Adrenal gland (tissue), 12 donors: ENCODE data around the gene HIVEP3. TPM values are rescaled to one million over a fixed set of nuclear protein-coding genes. Genes with fewer than 3 reads are reported as not detected.

Experiments used
- DNase-seq, 7 donors: peaks; one replicate each; pipeline ENCODE4 v3.0.0-alpha.2; 2019 to 2020
- H3K27ac ChIP-seq, 5 donors: fragments of 200-600 bp; sonication (generic) in 4 of 5; 1 replicate in 3 of 5; 2 replicates in 2 of 5; pipeline versions ENCODE4 v1.5.1 to v1.8.0; 2016 to 2020; ENCODE audit warnings: mild to moderate bottlenecking in 1 of 5
- H3K27me3 ChIP-seq: fragments of 200-600 bp; 2 replicates; pipeline ENCODE4 v1.8.0; 2021
- H3K36me3 ChIP-seq, 2 donors: fragments of 200-600 bp; replicated peaks in 1 of 2; 1 replicate in 1 of 2; 2 replicates in 1 of 2; pipeline versions ENCODE4 v1.5.1 to v1.8.0; 2018 to 2022
- H3K4me1 ChIP-seq, 2 donors: fragments of 200-600 bp; replicated peaks in 1 of 2; 1 replicate in 1 of 2; 2 replicates in 1 of 2; pipeline versions ENCODE4 v1.5.1 to v1.8.0; 2018 to 2021
- H3K4me3 ChIP-seq, 4 donors: fragments of 200-600 bp; sonication (generic) in 3 of 4; one replicate each; pipeline ENCODE4 v1.5.1; 2016 to 2018
- H3K9me3 ChIP-seq, 3 donors: fragments of 200-600 bp; sonication (generic) in 1 of 3; replicated peaks in 1 of 3; 1 replicate in 2 of 3; 2 replicates in 1 of 3; pipeline versions ENCODE4 v1.5.1 to v1.8.0; 2016 to 2021
- POLR2A ChIP-seq, 2 donors: fragments of 450-650 bp; IDR thresholded peaks; one replicate each; pipeline ENCODE4 v1.6.1; 2017; ENCODE audit warnings: antibody characterized with exemption in 2 of 2, mild to moderate bottlenecking in 2 of 2, moderate library complexity in 1 of 2
- WGBS, 4 donors: extraction: QIAGEN DNeasy Blood & Tissue Kit in 2 of 4; methylation state at CpG; one replicate each; pipeline versions ENCODE4 v1.1.5 to v1.1.7; 2013 to 2017; 5-methylcytosine and 5-hydroxymethylcytosine counted together
- intact Hi-C, 2 donors: fragments of 100-400 bp; cut with DNase I; formaldehyde crosslinking; loops; one replicate each; pipeline versions ENCODE4 v1.14.1 to v1.15.0; 2022 to 2023
- polyA plus RNA-seq, 3 donors: library from polyadenylated mRNA; stranded (reverse); fragments of 200-250 nt in 2 of 3; fragments of 350-450 nt in 1 of 3; fragmentation: Illumina TruSeq in 1 of 3; extraction: RNeasy Lipid Tissue Mini Kit (QIAGEN cat#74804) in 1 of 3; gene quantifications; one replicate each; pipeline ENCODE4 v1.2.3, GENCODE V29; 2013 to 2014
- total RNA-seq, 9 donors: library from RNA; depleted of rRNA in 4 of 9; stranded (reverse); fragments of >200 nt in 4 of 9; fragments of 120-200 nt in 1 of 9; fragmentation: NEBNext Ultra II Directional in 1 of 9; extraction: Animal tissue kit (Norgen Biotek cat#: 25700) in 1 of 9; gene quantifications; one replicate each; pipeline versions ENCODE4 v1.1.0 to v1.2.4, GENCODE V29; 2013 to 2023
- TF ChIP-seq, protein P1 (sequence below), 6 experiments: fragments of 450-650 bp in 4 of 6; fragments of 200-600 bp in 2 of 6; sonication (generic) in 1 of 6; IDR thresholded peaks; 1 replicate in 5 of 6; 2 replicates in 1 of 6; pipeline versions ENCODE4 v1.5.1 to v1.8.0; 2016 to 2021; ENCODE audit warnings: antibody characterized with exemption in 6 of 6, mild to moderate bottlenecking in 2 of 6, moderate library complexity in 1 of 6
- donor health status: healthy with polysubstance abuse.
- donor health status: Bipolar disorder and iron deficiency.
- donor health status: DM: yes; HTN: yes; CAD: no.
- donor health status: DM: no; HTN: no; CAD: no.
- donor health status: DM: no; HTN: no; CAD: no.
- donor health status: DM: yes; HTN: yes; CAD: no.

HIVEP3 gene
- total and polyA plus RNA-seq, 12 donors: 3.2 to 7.7 (median 7.0) TPM

DNA sequence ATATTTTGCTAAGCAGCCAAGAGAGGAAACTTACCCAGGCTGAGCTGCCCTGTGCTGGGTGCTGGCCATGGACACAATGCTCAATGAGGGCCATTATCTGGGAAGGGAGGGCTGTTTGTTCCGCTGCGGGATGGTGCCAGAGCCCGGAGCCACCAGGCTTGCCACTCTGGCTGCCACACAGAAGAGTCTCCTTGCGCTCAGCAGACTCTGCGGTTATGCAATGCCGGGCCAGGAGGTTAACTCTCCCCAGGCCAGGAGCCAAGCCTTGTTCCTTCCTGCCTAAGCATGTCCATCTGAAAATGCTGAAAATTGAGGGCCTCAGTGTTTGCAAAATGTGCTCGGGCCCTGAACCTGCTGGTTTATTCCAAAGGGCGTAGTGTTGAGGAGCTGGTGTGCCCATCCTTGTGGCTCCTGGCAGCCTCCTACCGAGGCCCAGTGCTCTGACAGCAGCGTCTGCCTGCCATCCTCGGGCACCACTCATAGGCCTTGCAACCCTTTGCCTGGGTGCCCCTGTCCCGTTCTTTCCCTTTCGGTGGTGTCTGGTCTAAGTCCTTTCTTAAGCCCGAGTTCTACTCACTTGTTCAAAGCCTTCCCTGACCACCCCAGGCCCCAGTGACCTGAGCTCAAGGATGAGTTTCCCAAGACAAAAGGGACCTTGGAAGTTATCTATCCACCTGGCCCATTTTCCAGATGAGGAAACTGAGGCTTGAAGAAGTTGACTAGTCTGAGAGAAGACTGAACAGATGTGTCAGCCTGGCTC lies 300.5 kb downstream of the HIVEP3 start:
- Histone ChIP-seq H3K27me3 (no peaks in the 10 kb centered on the region), H3K4me3 (no peak overlapping the region), H3K4me1 (peaks cover 5 to 16% of the 10 kb centered on the region in 2 donors), H3K27ac (peak overlapping the region in 2 of 5 donors; percentile 26 to 67), H3K9me3 (no peaks in the 10 kb centered on the region), H3K36me3 (no peaks in the 10 kb centered on the region)
- peak; percentile 66 to 92 (median 83) for DNase-seq
- intact Hi-C loops: no loop called here
- WGBS, 4 donors: 58 to 65% (median 63%) methylated on average over 10 to 14 of the region's 14 CpGs
- TF ChIP-seq, protein P1, sequence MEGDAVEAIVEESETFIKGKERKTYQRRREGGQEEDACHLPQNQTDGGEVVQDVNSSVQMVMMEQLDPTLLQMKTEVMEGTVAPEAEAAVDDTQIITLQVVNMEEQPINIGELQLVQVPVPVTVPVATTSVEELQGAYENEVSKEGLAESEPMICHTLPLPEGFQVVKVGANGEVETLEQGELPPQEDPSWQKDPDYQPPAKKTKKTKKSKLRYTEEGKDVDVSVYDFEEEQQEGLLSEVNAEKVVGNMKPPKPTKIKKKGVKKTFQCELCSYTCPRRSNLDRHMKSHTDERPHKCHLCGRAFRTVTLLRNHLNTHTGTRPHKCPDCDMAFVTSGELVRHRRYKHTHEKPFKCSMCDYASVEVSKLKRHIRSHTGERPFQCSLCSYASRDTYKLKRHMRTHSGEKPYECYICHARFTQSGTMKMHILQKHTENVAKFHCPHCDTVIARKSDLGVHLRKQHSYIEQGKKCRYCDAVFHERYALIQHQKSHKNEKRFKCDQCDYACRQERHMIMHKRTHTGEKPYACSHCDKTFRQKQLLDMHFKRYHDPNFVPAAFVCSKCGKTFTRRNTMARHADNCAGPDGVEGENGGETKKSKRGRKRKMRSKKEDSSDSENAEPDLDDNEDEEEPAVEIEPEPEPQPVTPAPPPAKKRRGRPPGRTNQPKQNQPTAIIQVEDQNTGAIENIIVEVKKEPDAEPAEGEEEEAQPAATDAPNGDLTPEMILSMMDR (IDR thresholded peaks at IDR 0.05): no peak
- TF ChIP-seq POLR2A (IDR thresholded peaks at IDR 0.05): no peak

DNA sequence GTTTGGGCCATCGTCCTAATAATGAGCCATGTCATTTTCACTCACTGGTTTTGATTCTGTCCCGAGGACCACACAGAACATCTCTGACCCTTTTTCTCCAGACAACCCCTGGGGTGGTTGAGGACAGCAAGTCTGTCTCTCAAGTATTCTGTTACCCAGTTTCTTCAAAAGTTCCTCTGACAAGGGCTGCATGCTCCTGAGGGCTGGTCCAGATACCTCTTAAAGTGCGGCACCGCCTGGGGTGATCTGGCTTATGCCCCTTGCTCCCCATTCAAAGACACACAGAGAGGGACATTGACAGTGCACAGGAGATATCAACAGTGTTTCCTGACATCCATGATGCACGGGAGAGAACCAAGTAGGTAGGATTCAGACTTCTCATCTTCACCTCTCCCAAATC lies 301.4 kb downstream of the HIVEP3 start:
- no peak for TF ChIP-seq POLR2A (IDR thresholded peaks at IDR 0.05)
- TF ChIP-seq, protein P1 (IDR thresholded peaks at IDR 0.05): no peak
- DNase-seq: no peak
- Histone ChIP-seq H3K36me3 (no peaks in the 10 kb centered on the region), H3K4me1 (peaks cover 5 to 12% of the 10 kb centered on the region in 2 donors), H3K4me3 (no peak overlapping the region), H3K9me3 (no peaks in the 10 kb centered on the region), H3K27me3 (no peaks in the 10 kb centered on the region), H3K27ac (no peak overlapping the region)
- intact Hi-C loops: no loop called here
- WGBS, 4 donors: 81 to 95% (median 88%) methylated on average over 5 of the region's 5 CpGs

DNA sequence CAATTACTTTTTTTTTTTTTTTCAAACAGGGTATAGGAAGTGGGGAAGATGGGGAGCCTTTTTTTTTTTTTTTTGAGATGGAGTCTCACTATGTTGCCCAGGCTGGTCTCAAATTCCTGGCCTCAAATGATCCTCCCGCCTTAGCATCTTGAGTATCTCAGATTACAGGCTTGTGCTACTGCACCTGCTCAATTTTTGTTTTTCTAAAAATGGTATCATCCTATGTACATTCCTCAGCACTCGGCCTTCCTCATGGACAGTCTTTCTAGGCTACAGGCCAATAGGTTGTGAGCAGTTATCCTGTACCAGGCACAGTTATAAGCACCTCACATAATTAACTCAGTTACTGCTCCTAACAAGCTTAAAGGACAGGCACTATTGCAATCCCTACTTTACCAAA lies 302.2 kb downstream of the HIVEP3 start:
- WGBS, 4 donors: 84 to 90% (median 88%) methylated on average over 2 of the region's 2 CpGs
- intact Hi-C loops: no loop called here
- Histone ChIP-seq H3K36me3 (no peaks in the 10 kb centered on the region), H3K9me3 (no peaks in the 10 kb centered on the region), H3K4me1 (peaks cover 5 to 12% of the 10 kb centered on the region in 2 donors), H3K27me3 (no peaks in the 10 kb centered on the region), H3K4me3 (no peak overlapping the region), H3K27ac (no peak overlapping the region)
- DNase-seq: no peak
- TF ChIP-seq POLR2A (IDR thresholded peaks at IDR 0.05): no peak
- TF ChIP-seq, protein P1 (IDR thresholded peaks at IDR 0.05): no peak

DNA sequence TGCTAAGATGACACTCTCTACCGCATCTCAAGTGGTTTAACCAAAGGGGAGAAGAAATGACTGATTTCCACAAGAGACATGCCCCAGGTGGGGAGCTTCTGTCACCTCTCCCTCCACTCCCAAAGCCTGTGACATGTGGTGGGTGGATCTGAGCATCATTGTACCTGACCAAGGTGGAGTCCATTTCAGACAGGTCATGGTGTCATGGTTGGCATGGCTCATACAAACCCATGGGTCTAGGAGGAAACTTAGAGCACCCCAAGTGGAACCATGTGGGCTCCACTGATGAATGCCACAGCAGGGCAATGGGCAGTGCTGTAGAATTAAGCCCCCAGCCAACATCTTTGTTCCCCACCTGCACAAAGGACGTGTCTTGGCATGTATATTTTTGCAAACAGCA lies 302.7 kb downstream of the HIVEP3 start:
- no peaks in the 10 kb centered on the region for H3K36me3 ChIP-seq
- no peaks in the 10 kb centered on the region for H3K27me3 ChIP-seq
- WGBS, 4 donors: 91 to 100% (median 95%) methylated on average over 1 to 2 of the region's 2 CpGs
- peaks cover 5 to 12% of the 10 kb centered on the region in 2 donors for H3K4me1 ChIP-seq
- no peak overlapping the region for H3K27ac ChIP-seq
- no peaks in the 10 kb centered on the region for H3K9me3 ChIP-seq
- intact Hi-C loops: no loop called here
- no peak for DNase-seq
- no peak overlapping the region for H3K4me3 ChIP-seq
- TF ChIP-seq, protein P1 (IDR thresholded peaks at IDR 0.05): no peak
- TF ChIP-seq POLR2A (IDR thresholded peaks at IDR 0.05): no peak
